C4-2B (cell line): ENCODE results near the gene TCHH.

Experiments used
- CTCF ChIP-seq: fragments of 450-650 bp; conservative IDR thresholded peaks from 2 replicates; pipeline ENCODE4 v1.5.1; 2017; ENCODE audit warnings: mild to moderate bottlenecking
- ZFX ChIP-seq: fragments of 450-650 bp; IDR thresholded peaks from 2 replicates; pipeline ENCODE4 v1.6.1; 2017

GRCh38 chr1:152078831-152079441 lies 36.3 kb downstream of the TCHH start:
- TF ChIP-seq CTCF (no peak), ZFX (no peak)
